Nucleus accumbens (tissue), 56 donors: ENCODE data around the gene ANKS1A.
"Not testable (repeated sequence)": the region's sequence is repeated elsewhere in the genome, so short reads cannot be mapped to it uniquely, and the experiment has no call there.

Experiments
- DNase-seq, 56 donors: peaks; one replicate each; lab custom pipeline; 2025; lab: John Stamatoyannopoulos, UW

Gene ANKS1A

GRCh38 chr6:34917626-34918285 lies 28.7 kb downstream of the ANKS1A start:
- DNase-seq = no peak

GRCh38 chr6:34919651-34920050 lies 30.6 kb downstream of the ANKS1A start:
- no peak for DNase-seq

GRCh38 chr6:34920097-34920496 lies 31.0 kb downstream of the ANKS1A start:
- DNase-seq = no peak

- DNase-seq = no peak
Observed at GRCh38 chr6:34922177-34922663, 33.2 kb downstream of the ANKS1A start.

GRCh38 chr6:34924831-34925625 lies 36.0 kb downstream of the ANKS1A start:
- no peak for DNase-seq

- peak in 1 of 56 donors; percentile 7 for DNase-seq
Observed at GRCh38 chr6:34926655-34927054, 37.6 kb downstream of the ANKS1A start.

GRCh38 chr6:34928220-34928619 lies 39.2 kb downstream of the ANKS1A start:
- no peak for DNase-seq

GRCh38 chr6:34928695-34929094 lies 39.6 kb downstream of the ANKS1A start:
- no peak for DNase-seq

- peak in 2 of 56 donors; percentile 2 to 8 for DNase-seq
Observed at GRCh38 chr6:34929241-34929978, 40.4 kb downstream of the ANKS1A start.

GRCh38 chr6:34930221-34930620 lies 41.2 kb downstream of the ANKS1A start:
- DNase-seq = no peak

GRCh38 chr6:34932202-34932601 lies 43.1 kb downstream of the ANKS1A start:
- not testable (repeated sequence) for DNase-seq

GRCh38 chr6:34934516-34934915 lies 45.5 kb downstream of the ANKS1A start:
- DNase-seq = peak in 11 of 56 donors; percentile 1 to 38 (median 6)

- peak in 2 of 56 donors; percentile 6 to 8 for DNase-seq
Observed at GRCh38 chr6:34938268-34938667, 49.2 kb downstream of the ANKS1A start.

GRCh38 chr6:34940030-34940434 lies 51.0 kb downstream of the ANKS1A start:
- no peak for DNase-seq

- DNase-seq = no peak
Observed at GRCh38 chr6:34941421-34941820, 52.4 kb downstream of the ANKS1A start.

- no peak for DNase-seq
Observed at GRCh38 chr6:34945317-34945716, 56.3 kb downstream of the ANKS1A start.

- no peak for DNase-seq
Observed at GRCh38 chr6:34947561-34947960, 58.5 kb downstream of the ANKS1A start.

- no peak for DNase-seq
Observed at GRCh38 chr6:34949636-34950035, 60.6 kb downstream of the ANKS1A start.

- DNase-seq = no peak
Observed at GRCh38 chr6:34950849-34951248, 61.8 kb downstream of the ANKS1A start.

- no peak for DNase-seq
Observed at GRCh38 chr6:34951731-34952130, 62.7 kb downstream of the ANKS1A start.
